Adrenal gland (tissue), 5 donors: Measurements from ENCODE around the gene MPG.

Experiments used
- POLR2A ChIP-seq, 2 donors: fragments of 450-650 bp; IDR thresholded peaks; one replicate each; pipeline ENCODE4 v1.6.1; 2017; ENCODE audit warnings: antibody characterized with exemption in 2 of 2, mild to moderate bottlenecking in 2 of 2, moderate library complexity in 1 of 2
- TF ChIP-seq, protein P1 (sequence below), 6 experiments: fragments of 450-650 bp in 4 of 6; fragments of 200-600 bp in 2 of 6; sonication (generic) in 1 of 6; IDR thresholded peaks; 1 replicate in 5 of 6; 2 replicates in 1 of 6; pipeline versions ENCODE4 v1.5.1 to v1.8.0; 2016 to 2021; ENCODE audit warnings: antibody characterized with exemption in 6 of 6, mild to moderate bottlenecking in 2 of 6, moderate library complexity in 1 of 6
- donor health status: DM: no; HTN: no; CAD: no.

DNA sequence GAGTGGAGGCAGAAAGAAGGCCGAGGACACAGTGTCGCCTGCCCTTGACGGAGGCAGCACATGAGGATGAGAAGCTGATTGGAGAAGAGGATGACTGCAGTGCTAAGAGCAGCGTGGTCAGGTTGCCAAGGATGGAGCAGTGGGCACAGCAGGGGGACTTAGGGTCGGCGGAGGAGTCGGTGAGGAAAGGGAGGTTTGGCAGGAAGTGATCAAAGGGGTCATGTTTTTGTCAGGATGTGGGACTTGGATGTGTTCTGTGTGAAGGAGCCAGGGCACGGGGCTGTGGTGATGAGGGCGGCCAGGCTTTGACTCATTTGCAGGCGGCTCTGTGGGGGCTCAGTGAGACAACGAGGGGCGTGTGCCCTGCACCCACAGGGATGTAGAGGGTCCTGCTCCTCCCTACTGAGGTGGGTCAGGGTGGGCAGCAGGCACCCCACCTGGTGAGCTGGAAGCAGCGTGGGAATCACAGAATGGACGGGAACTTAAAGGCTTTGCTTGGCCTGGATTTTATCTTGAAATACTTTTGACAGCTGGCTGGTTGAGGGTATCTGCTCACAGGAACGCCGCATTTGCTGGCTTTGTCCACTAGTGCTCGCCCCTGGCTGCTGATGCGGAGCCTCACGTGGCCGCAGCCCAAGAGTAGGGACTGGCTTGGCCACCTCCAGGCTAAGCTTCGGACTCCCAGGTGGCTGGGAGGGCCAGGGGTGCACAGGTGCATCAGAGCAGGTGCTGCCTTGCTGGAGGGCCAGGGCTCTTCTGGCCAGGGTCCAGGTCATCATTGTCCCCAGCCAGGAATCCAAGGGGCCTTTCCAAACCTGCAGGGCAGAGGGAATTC, 6.0 kb downstream of the MPG start:
- TF ChIP-seq, protein P1, sequence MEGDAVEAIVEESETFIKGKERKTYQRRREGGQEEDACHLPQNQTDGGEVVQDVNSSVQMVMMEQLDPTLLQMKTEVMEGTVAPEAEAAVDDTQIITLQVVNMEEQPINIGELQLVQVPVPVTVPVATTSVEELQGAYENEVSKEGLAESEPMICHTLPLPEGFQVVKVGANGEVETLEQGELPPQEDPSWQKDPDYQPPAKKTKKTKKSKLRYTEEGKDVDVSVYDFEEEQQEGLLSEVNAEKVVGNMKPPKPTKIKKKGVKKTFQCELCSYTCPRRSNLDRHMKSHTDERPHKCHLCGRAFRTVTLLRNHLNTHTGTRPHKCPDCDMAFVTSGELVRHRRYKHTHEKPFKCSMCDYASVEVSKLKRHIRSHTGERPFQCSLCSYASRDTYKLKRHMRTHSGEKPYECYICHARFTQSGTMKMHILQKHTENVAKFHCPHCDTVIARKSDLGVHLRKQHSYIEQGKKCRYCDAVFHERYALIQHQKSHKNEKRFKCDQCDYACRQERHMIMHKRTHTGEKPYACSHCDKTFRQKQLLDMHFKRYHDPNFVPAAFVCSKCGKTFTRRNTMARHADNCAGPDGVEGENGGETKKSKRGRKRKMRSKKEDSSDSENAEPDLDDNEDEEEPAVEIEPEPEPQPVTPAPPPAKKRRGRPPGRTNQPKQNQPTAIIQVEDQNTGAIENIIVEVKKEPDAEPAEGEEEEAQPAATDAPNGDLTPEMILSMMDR (IDR thresholded peaks at IDR 0.05) = no peak
- TF ChIP-seq POLR2A (IDR thresholded peaks at IDR 0.05) = no peak
